ENCODE measurements around the gene MCFD2.

DNA sequence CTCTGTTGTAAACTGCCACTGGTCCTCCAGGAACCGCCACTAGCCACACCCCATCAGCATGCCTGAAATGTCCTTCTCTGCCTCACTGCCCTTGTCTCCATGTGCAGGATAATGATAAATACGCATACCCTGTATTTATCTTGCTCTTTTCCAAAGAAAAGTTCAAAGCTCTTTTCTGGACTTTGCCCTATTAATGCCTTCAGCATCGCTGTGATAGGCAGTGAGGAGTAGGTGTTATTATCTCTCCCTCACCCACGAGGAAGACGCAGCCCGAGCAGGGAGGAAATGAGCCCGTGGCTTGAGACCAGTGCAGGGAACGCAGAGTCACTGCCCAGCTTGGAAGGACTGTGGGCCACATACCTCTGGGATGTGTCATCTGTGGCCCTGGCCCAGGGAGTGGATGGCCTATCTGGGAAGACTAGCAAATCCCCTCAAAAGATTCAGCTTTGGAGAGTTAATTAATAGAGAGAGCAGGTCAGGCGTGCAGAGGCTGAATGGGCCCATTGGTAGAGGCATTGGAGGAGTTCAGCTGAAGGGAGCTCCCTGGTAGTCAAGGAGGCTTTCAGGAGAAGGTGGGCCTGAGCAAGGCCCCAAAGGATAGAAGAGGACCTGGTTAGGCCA, 39.5 kb upstream of the MCFD2 start:
- TF ChIP-seq CTCF (IDR thresholded peaks at IDR 0.05) (no peak), POLR2A (IDR thresholded peaks at IDR 0.05; ENCODE audit: low read depth) (no peak)
